H1 (cell line): Measurements from ENCODE around the gene PGD.

Source experiments
- ATF2 ChIP-seq: IDR thresholded peaks from 2 replicates; pipeline ENCODE4 v1.6.1; 2012; ENCODE audit warnings: low read length, inconsistent platforms
- CHD2 ChIP-seq: IDR thresholded peaks from 2 replicates; pipeline ENCODE4 v1.6.1; 2012; ENCODE audit warnings: low read length, improper control_type of control experiment
- CTCF ChIP-seq, 3 experiments: IDR thresholded peaks; 1 replicate in 2 of 3; 2 replicates in 1 of 3; pipeline versions ENCODE4 v1.5.1 to v1.6.1; 2011; ENCODE audit warnings: low read length in 3 of 3, mild to moderate bottlenecking in 3 of 3, inconsistent platforms in 2 of 3, low read depth in 1 of 3, moderate library complexity in 1 of 3; ENCODE audit not compliant: insufficient read depth in 1 of 3; ENCODE audit errors: control extremely low read depth in 1 of 3
- EZH2 ChIP-seq: fragments of 200-600 bp; sonication (generic); IDR thresholded peaks from 2 replicates; pipeline ENCODE4 v1.7.1; 2012; ENCODE audit warnings: low read depth, mild to moderate bottlenecking, moderate library complexity, low read length, inconsistent platforms; ENCODE audit not compliant: severe bottlenecking
- GABPA ChIP-seq: IDR thresholded peaks from 2 replicates; pipeline ENCODE4 v1.6.1; 2011; ENCODE audit warnings: mild to moderate bottlenecking, low read length, moderate library complexity, borderline replicate concordance; ENCODE audit not compliant: insufficient read depth
- MAX ChIP-seq: IDR thresholded peaks from 2 replicates; pipeline ENCODE4 v1.6.1; 2012; ENCODE audit warnings: inconsistent platforms
- POLR2A ChIP-seq, 2 experiments: IDR thresholded peaks; 1 replicate in 1 of 2; 2 replicates in 1 of 2; pipeline ENCODE4 v1.6.1; 2011; ENCODE audit warnings: low read depth in 2 of 2, low read length in 2 of 2, mild to moderate bottlenecking in 2 of 2; ENCODE audit errors: control extremely low read depth in 1 of 2
- POLR2AphosphoS5 ChIP-seq: IDR thresholded peaks from 2 replicates; pipeline ENCODE4 v1.6.1; 2011; ENCODE audit warnings: low read depth, low read length
- SIN3A ChIP-seq, 2 experiments: IDR thresholded peaks in 1 of 2; conservative IDR thresholded peaks in 1 of 2; 2 replicates each; pipeline ENCODE4 v1.6.1; 2011 to 2012; ENCODE audit warnings: low read length in 2 of 2, improper control_type of control experiment in 1 of 2, low read depth in 1 of 2, mild to moderate bottlenecking in 1 of 2
- SP1 ChIP-seq: IDR thresholded peaks from 2 replicates; pipeline ENCODE4 v1.6.1; 2011; ENCODE audit warnings: low read depth, low read length
- TAF1 ChIP-seq: IDR thresholded peaks from 2 replicates; pipeline ENCODE4 v1.6.1; 2011; ENCODE audit warnings: mild to moderate bottlenecking, low read depth, low read length
- TEAD4 ChIP-seq: IDR thresholded peaks from 2 replicates; pipeline ENCODE4 v1.6.1; 2012; ENCODE audit warnings: low read depth, low read length, inconsistent platforms, mixed read lengths

- TF ChIP-seq MAX: no peak
- no peak for TF ChIP-seq SP1
- no peak for TF ChIP-seq TAF1
- no peak for TF ChIP-seq POLR2AphosphoS5
- no peak for TF ChIP-seq CTCF (IDR thresholded peaks at IDR 0.05; ENCODE audit: control extremely low read depth in 1 of 3, insufficient read depth in 1 of 3, low read depth in 1 of 3, low read length in 3 of 3)
- TF ChIP-seq EZH2: no peak
- TF ChIP-seq GABPA: no peak
- no peak for TF ChIP-seq ATF2
- TF ChIP-seq CHD2: no peak
- no peak for TF ChIP-seq POLR2A (IDR thresholded peaks at IDR 0.05; ENCODE audit: control extremely low read depth in 1 of 2, low read depth in 2 of 2, low read length in 2 of 2)
- TF ChIP-seq SIN3A (conservative IDR thresholded peaks at IDR 0.05 in 1 of 2, IDR thresholded peaks at IDR 0.05 in 1 of 2; ENCODE audit: low read depth in 1 of 2, low read length in 2 of 2): no peak
- no peak for TF ChIP-seq TEAD4
Measured at GRCh38 chr1:10353282-10353681, 45.6 kb upstream of the PGD start.
